Activated naive CD4-positive, alpha-beta T cell (primary cell): ENCODE measurements around the gene GFI1.
"Not testable (repeated sequence)": the region's sequence is repeated elsewhere in the genome, so short reads cannot be mapped to it uniquely, and the experiment has no call there.

Experiments
- DNase-seq, 4 experiments: peaks; one replicate each; lab custom pipeline; 2025; lab: John Stamatoyannopoulos, UW

The GFI1 gene

DNA sequence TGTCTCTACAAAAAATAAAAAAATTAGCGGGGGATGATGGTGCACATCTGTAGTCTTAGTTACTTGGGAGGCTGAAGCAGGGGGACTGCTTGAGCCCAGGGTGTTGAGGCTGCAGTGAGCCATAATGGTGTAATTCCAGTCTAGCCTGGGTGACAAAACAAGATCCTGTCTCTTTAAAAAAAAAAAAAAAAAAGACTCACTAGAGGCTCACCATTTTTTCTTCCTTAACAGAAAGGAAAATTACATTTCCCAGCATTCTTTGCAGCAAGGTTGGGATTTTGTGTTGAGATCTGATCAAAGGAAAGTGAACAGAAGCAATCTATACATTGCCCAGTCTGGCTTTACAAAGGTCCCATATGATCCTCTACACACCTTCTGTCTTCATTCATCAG lies 21.5 kb downstream of the GFI1 start:
- DNase-seq, result no peak

DNA sequence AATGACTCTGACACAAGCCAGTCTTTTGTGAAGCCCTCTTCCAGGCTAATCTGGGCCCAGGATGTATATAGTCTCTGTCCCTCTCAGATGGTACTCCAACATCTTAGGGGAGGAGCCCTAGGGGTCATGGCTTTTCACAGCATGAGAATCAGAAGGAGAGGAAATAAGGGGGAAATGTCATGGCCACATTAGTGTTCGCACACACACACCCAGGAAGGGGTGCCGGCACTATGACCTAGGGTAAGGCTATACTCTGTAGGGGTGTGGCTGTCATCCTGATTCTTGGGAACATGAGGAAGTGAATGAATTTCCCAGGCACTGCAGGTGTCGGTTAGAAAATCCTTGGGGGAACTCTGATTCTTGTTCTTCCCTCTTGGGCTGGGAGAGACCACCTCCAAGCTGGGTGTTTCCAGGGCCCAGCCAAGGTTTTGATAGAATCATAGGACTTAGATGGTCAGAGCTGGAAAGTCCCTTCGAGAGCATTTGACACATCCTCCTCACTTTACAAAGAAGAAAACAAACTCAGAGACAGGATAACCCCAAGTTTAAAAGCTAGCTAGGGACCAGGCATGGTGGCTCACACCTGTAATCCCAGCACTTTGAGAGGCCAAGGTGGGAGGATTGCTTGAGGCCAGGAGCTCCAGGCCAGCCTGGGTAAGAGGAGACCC lies 22.0 kb downstream of the GFI1 start:
- no peak for DNase-seq

DNA sequence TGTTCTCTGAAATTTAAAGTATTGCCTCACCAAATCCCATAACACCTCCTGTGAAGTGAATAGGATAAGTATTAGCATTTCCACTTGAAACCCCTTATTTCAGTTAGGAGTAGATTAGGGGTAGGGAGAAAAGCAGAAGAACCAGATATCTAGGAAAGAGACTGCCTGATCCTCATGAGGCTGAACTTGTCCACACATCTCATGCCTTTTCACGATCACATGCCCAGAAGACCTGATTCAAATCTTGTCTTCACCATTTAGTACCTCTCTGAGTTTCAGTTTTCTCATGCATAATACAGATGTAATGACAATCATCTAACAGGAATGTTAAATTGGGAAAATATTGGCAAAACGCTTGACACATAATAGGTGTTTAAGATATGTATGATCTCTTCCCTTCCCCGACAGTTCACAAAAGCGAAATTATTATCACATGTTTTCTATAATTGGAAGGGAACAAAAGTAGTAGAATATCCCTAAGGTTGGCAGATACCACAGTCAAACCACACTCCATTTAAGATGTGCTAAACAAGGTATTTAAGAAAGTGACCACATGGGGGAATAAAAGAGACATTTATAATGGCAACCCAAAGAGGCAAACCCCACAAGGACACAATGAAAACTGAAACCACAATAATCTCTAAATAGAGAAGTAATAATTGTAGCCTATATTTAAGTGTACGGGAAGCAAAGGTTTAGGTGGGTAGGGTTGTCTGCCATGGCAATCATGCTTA lies 25.2 kb downstream of the GFI1 start:
- no peak for DNase-seq

DNA sequence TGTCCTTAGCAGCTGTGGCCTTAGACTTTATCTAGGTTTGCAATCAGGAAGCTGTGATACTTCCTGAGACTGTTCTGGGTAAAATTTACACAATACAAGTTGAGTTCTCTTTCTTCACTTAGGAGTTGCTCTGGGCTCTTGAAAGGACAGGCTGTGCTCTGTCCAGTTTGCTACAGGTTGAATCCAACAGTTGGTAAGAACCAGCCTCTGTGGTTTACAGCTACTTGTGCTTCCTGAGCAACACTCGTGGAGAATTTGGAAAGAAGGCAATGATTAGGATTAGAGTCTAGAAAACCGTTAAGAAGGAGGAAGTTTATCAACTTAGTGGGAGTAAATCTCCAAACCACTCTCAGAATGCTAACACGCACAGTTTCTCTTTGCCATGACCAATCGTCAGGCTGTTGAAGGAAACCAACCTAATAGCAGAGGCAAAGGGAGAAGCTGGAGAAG lies 26.8 kb downstream of the GFI1 start:
- DNase-seq, result no peak

DNA sequence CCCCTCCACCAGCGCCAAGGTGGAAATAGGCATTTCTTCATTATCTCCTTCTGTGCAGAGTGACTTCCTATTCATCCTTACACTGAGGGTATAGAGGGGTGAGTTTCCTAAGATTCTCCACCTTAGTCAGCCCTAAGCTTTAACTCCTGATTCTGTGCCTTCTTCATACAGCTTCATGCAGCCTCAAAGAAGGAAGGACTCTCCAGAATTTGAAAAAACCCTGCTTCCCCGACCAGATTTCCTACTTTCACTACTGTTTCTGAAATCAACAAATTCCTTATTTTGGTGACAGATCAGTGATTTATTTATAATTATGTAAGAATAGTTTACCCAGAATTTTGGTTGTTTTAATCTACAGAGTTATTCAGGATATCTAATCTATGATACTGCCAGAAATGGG lies 28.6 kb downstream of the GFI1 start:
- DNase-seq, result no peak

DNA sequence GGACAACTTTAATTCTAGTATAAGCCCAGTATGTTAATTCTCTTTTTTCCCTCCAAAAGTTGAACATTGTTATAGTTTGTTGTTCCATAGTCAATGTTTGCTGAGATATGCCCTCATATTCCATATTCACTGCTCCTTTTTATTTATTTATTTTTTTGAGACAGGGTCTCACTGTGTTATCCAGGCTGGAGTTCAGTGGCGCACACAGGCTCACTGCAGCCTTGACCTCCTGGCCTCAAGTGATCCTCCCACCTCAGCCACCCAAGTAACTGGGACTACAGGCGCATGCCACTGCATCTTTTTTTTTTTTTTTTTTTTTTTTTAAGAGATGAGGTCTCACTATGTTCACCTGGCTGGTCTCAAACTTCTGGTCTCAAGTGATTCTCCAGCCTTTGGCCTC lies 38.7 kb downstream of the GFI1 start:
- no peak for DNase-seq

DNA sequence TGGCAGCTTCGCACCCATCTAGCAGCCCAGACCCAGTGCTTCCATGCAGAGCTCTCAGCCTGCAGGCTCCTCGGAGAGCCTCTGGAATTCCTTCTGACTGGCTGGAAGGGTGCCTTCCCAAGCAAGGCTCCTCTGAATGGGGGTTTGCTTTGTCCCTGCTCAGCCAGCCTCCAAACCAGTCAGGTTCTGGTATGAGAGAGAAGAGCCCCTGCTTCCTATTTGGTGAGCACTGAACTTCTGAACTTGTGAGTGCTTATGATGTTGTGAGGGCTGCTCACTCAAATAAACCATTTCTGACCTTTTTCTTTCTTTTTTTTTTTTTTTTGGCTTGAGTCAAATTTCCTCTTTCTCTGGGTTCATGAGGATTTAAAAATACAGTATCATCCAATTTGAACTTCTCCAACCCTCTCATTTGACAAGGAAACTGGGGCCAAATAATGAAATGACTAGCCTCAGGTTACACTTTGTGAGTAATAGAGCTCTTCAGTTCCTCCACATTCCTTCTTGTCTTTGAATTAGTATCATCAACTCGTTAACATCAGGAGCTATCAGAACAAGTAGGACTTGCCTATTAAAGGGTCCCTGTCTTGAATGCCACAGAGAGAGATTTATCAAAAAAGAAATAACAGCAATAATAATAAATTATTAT lies 39.6 kb downstream of the GFI1 start:
- DNase-seq, result no peak

DNA sequence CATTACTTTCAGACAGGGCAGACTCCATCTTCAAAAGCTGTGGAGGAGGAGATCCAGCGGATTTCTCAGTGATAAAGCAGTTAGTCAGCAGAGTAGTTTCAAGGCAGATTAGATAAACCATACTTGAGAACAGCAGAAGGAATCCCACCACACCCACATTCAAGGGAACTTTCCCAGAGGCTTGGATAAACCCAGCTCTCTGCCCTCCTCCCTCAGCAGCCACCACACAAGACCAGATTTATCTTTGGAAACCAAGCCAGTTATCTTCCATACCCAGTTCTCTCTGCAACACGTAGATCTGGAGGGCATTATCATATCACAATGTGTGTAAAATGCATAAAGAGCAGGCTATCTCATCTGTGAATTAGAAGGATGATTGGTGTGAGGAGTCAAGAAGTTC lies 40.2 kb downstream of the GFI1 start:
- no peak for DNase-seq

DNA sequence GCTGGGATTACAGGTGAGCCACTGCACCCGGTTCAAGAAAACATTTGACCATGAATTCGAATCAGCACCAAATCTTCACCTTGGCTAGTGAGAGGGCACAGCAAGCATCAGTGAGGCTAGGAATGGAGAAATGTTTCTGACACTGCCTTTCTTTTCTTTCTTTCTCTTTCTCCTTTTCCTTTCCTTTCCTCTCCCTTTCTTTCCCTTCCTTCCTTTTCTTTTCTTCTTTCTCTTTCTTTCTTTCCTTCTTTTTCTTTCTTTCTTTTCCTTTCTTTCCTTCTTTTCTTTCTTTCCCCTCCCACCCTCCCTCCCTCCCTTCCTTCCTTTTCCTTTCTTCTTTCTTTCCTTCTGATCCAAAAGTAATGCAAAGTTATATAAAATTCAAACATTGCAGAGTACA lies 40.9 kb downstream of the GFI1 start:
- no peak for DNase-seq

DNA sequence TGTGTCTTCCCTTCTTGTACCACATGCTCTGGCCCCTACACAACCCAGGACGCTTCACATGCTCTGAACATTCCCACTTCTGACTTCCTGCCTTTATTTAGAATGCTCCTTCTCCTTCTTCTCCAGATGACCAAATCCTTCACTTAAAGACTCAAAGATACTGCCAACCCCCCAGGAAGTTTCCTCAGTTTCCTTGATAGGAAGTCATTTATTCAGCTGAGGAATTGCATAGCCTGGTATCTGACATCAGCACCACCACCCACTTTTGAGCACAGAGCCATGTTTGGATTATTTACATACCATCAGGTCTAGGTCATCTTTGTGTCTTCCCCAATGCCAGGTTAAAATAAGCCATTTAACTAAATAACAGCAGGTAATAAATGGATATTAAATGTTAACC lies 42.4 kb downstream of the GFI1 start:
- DNase-seq, result no peak

DNA sequence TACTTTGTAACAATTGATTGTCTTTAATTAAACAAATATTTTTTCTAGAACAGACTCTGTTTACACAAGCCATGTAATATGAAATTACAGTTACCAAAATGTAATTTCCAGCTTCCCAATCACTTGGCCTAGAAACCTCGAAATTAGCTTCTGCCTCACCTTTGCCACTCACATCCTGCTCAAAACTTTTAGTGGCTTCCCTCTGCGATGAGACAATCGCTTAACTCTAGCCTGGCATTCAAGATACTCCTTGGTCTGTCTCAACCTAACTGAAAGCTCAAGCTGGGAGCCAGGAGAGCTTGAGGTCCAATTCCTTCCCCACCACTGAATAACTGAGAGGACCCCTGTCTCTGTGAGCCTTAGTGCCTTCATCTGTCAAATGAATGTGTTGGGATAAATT lies 42.8 kb downstream of the GFI1 start:
- DNase-seq, result no peak

DNA sequence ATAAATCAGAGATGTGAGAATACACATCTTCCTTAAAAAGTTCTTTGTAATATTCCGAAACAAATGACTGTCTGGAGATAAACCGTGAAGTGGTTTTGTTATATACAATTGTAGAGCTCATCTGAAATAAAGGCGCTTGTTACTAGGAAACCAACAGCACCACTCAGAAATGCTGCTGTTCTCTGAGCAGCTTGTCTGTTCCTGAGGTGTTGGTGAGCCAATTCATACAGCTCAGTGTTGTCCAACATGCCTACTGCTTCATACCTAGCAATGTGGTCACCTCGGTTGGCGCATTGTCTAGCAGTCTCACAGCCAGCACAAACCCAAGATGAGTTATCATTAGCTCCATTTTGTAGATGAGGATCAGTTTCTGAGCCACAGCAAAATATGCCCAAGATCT lies 44.4 kb downstream of the GFI1 start:
- DNase-seq, result no peak

DNA sequence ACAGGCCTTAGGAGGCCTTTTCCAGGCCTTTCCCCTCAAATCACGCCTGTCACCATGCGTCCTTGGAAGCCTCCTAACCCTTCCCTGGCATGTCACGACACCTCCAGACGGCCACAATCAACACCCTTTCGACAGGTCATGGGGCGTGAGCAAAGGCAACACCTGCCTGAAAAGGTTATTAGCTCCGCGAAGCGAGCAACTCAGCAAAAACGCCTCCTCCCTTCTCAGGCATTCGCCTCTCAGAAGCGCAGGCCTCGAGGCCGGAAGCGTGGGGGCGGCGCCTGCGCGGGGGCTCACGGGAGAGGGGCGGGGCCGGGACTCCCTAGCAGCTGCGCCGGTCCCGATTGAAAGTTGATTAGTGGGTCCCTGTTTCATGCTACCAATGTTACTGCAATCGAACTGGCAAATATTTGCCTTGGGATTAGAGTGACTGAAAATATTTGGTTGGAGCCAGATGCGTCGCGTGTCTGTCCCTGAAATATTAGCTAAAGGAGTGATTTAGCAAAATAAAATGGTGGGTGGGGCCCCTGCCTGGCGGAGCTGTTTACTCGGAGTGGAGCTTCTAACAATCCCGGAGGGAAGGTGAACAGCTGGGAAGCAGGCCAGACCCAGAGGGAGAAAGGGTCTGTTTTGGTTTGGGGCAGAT lies 44.9 kb downstream of the GFI1 start:
- no peak for DNase-seq

DNA sequence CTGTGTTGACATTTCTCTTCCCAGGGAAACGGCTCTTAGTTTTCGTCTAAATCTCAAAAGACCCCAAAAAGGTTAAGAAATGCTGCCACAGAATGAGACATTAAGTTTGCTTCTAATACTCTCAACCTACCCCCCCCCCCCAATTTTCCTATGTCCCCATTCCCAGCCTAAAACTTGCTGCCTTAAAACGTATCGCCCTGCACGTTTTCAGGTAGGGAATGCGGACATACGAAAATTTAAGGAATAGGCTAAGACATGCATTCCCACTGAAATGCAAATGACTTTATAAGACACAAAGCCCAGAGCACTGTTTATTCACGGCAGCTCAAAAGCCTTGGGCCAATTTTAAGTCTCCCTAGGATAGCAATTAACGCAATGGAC lies 45.4 kb downstream of the GFI1 start:
- DNase-seq, result no peak

DNA sequence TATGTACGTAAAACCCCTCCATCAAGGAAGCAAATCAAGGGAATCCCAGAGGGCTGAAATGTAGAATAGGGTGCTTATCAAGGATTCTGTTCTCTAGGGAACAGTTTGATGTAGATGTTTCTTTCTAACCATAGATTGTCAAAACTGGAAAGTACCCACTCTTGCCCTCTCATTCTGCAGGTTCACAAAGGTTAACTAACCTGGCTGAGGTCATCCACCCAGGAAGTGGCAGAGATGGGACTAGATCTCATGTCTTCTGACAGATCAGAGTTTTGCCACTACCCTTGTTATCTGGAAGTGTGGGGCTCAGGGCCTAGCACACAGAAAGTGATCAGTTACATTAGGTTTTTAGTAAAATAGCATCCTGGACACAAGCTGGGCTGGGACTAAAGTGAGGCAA lies 47.4 kb downstream of the GFI1 start:
- no peak for DNase-seq

DNA sequence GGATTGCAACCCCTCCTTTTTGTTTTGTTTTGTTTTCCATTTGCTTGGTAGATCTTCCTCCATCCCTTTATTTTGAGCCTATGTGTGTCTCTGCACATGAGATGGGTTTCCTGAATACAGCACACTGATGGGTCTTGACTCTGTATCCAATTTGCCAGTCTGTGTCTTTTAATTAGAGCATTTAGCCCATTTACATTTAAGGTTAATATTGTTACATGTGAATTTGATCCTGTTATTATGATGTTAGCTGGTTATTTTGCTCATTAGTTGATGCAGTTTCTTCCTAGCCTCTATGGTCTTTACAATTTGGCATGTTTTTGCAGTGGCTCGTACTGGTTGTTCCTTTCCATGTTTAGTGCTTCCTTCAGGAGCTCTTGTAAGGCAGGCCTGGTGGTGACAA lies 52.2 kb downstream of the GFI1 start:
- not testable (repeated sequence) for DNase-seq

DNA sequence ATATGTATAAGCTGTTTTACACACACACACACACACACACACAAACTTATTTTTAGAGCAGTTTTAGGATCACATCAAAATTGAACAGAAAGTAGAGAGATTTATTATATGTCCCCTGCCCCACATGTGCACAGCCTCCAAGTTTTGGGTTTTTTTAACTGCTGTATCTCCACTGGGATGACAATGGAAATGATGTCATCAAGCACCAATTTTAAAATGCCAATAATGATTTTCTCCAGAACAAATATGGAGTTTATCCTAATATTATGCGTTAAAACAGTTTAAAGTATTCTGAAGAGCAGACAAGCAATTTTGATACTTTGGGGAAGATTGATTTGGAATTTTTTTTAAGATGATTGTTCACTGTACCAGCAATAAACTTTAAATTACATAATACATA lies 56.7 kb downstream of the GFI1 start:
- no peak for DNase-seq

DNA sequence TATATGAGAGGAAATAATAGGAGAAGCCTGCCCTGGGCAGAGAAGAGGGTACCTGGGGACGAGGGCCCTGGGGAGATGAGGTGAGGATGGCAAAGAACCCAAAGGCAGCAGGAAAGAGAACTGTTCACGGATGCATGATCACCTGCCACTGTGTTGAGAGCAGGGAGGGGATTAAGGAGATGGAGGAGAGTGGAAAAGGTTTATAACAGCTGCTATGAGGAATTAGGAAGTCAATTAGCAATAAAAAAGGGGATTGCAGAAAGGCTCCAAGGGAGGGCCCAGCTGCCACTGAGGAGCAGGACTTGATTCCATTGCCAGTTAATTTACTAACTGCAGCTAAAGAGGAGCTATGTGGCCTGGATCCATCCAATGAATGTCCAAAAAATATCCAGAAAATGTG lies 61.1 kb downstream of the GFI1 start:
- no peak for DNase-seq
